HepG2 (cell line): ENCODE data around the gene LRRC10B. TPM values are rescaled to one million over a fixed set of nuclear protein-coding genes. Genes with fewer than 3 reads are reported as not detected.
A peak's percentile ranks its signal among the peaks of the same experiment; 100 is the strongest.

ENCODE experiments used
- ARNT2 ChIP-seq: sonication (generic); formaldehyde crosslinking; IDR thresholded peaks from 2 replicates; pipeline ENCODE4 v1.8.0; 2022; ENCODE audit warnings: mild to moderate bottlenecking, low read depth, missing genetic modification reagents, moderate library complexity
- ETS1 ChIP-seq: sonication (generic); formaldehyde crosslinking; IDR thresholded peaks from 2 replicates; pipeline ENCODE4 v1.4.0; 2020; ENCODE audit warnings: missing genetic modification reagents
- HDAC1 ChIP-seq: sonication (generic); formaldehyde crosslinking; IDR thresholded peaks from 2 replicates; pipeline ENCODE4 v1.5.1; 2020; ENCODE audit warnings: mild to moderate bottlenecking, missing genetic modification reagents
- HOXA9 ChIP-seq: sonication (generic); formaldehyde crosslinking; IDR thresholded peaks from 2 replicates; pipeline ENCODE4 v1.8.1; 2022; ENCODE audit warnings: missing genetic modification reagents, mild to moderate bottlenecking, moderate library complexity, borderline replicate concordance
- IRX3 ChIP-seq: sonication (generic); formaldehyde crosslinking; IDR thresholded peaks from 2 replicates; pipeline ENCODE4 v1.8.1; 2023; ENCODE audit warnings: mild to moderate bottlenecking, low read depth, missing genetic modification reagents, borderline replicate concordance
- MATR3 ChIP-seq: sonication (generic); formaldehyde crosslinking; IDR thresholded peaks from 2 replicates; pipeline ENCODE4 v1.4.0; 2020; ENCODE audit warnings: missing genetic modification reagents
- PAF1 ChIP-seq: IDR thresholded peaks from 2 replicates; pipeline ENCODE4 v1.6.1; 2016; ENCODE audit warnings: missing genetic modification reagents, missing compliant biosample characterization
- PHB2 ChIP-seq: fragments of 450-650 bp; IDR thresholded peaks from 2 replicates; pipeline ENCODE4 v1.6.1; 2018; ENCODE audit not compliant: partially characterized antibody
- PHF20 ChIP-seq: sonication (generic); formaldehyde crosslinking; IDR thresholded peaks from 2 replicates; pipeline ENCODE4 v1.5.0; 2020; ENCODE audit warnings: mild to moderate bottlenecking, missing genetic modification reagents
- SOX13 ChIP-seq, 3 experiments: fragments of 450-650 bp in 1 of 3; sonication (generic) in 1 of 3; formaldehyde crosslinking in 1 of 3; IDR thresholded peaks in 2 of 3; conservative IDR thresholded peaks in 1 of 3; 2 replicates each; pipeline versions ENCODE4 v1.5.0 to v1.6.1; 2016 to 2020; ENCODE audit warnings: antibody characterized with exemption in 1 of 3, mild to moderate bottlenecking in 1 of 3, missing compliant biosample characterization in 1 of 3, missing genetic modification reagents in 1 of 3, moderate library complexity in 1 of 3
- ZNF20 ChIP-seq: sonication (generic); formaldehyde crosslinking; IDR thresholded peaks from 2 replicates; pipeline ENCODE4 v1.4.0; 2020; ENCODE audit warnings: mild to moderate bottlenecking, moderate library complexity, missing genetic modification reagents
- ZNF333 ChIP-seq: sonication (generic); formaldehyde crosslinking; IDR thresholded peaks from 2 replicates; pipeline ENCODE4 v1.4.0; 2020; ENCODE audit warnings: mild to moderate bottlenecking, missing genetic modification reagents, borderline replicate concordance
- ZNF441 ChIP-seq: sonication (generic); formaldehyde crosslinking; IDR thresholded peaks from 2 replicates; pipeline ENCODE4 v1.7.0; 2021; ENCODE audit warnings: missing genetic modification reagents, borderline replicate concordance
- ZNF460 ChIP-seq: sonication (generic); formaldehyde crosslinking; IDR thresholded peaks from 2 replicates; pipeline ENCODE4 v1.5.1; 2020; ENCODE audit warnings: missing genetic modification reagents, mild to moderate bottlenecking, borderline replicate concordance
- ZNF780A ChIP-seq: sonication (generic); formaldehyde crosslinking; IDR thresholded peaks from 2 replicates; pipeline ENCODE4 v1.8.0; 2022; ENCODE audit warnings: mild to moderate bottlenecking, missing genetic modification reagents, moderate library complexity
- ZNF891 ChIP-seq: sonication (generic); formaldehyde crosslinking; IDR thresholded peaks from 2 replicates; pipeline ENCODE4 v1.5.0; 2020; ENCODE audit warnings: mild to moderate bottlenecking, missing genetic modification reagents
- polyA plus RNA-seq, 8 experiments: library from polyadenylated mRNA; depleted of rRNA in 3 of 8; stranded (reverse) in 7 of 8; unstranded in 1 of 8; fragments of >200 nt; fragmentation: Illumina TruSeq in 4 of 8; extraction: Trizol in 4 of 8; gene quantifications; 2 replicates each; pipeline versions ENCODE4 v1.2.1 to v1.2.3, GENCODE V29; 2011 to 2016; ENCODE audit warnings: low read depth in 4 of 8, missing spikeins in 1 of 8, mixed read lengths in 1 of 8; ENCODE audit not compliant: insufficient read depth in 1 of 8
- total RNA-seq, 5 experiments: library from RNA; depleted of rRNA; stranded (reverse); fragments of >200 nt; fragmentation: Illumina TruSeq; extraction: Trizol; gene quantifications; 2 replicates each; pipeline ENCODE4 v1.2.3, GENCODE V29; 2016; ENCODE audit warnings: low read depth in 1 of 5
- TF ChIP-seq, protein P1 (sequence below): sonication (generic); formaldehyde crosslinking; IDR thresholded peaks from 2 replicates; pipeline ENCODE4 v1.4.0; 2020; ENCODE audit warnings: missing genetic modification reagents
- TF ChIP-seq, protein P2 (sequence below): sonication (generic); formaldehyde crosslinking; IDR thresholded peaks from 2 replicates; pipeline ENCODE4 v1.9.0; 2021; ENCODE audit warnings: missing genetic modification reagents, borderline replicate concordance

LRRC10B gene
- total and polyA plus RNA-seq, 2 of the 13 experiments (the other 11 are each of a cell fraction or from before 2014, with no cell fraction given), result not detected

GRCh38 chr11:61509043-61510029, 787 bp downstream of the LRRC10B start (continued):
- TF ChIP-seq IRX3 (CRISPR knock-in tag), result peak; percentile 46; the same call in 1 of the 2 replicates
- TF ChIP-seq PHF20 (CRISPR knock-in tag), result no peak
- TF ChIP-seq ZNF891 (CRISPR knock-in tag), result no peak; the same call in 1 of the 2 replicates
- TF ChIP-seq ZNF333, result no peak
- no peak for TF ChIP-seq PAF1
- TF ChIP-seq, protein P1, sequence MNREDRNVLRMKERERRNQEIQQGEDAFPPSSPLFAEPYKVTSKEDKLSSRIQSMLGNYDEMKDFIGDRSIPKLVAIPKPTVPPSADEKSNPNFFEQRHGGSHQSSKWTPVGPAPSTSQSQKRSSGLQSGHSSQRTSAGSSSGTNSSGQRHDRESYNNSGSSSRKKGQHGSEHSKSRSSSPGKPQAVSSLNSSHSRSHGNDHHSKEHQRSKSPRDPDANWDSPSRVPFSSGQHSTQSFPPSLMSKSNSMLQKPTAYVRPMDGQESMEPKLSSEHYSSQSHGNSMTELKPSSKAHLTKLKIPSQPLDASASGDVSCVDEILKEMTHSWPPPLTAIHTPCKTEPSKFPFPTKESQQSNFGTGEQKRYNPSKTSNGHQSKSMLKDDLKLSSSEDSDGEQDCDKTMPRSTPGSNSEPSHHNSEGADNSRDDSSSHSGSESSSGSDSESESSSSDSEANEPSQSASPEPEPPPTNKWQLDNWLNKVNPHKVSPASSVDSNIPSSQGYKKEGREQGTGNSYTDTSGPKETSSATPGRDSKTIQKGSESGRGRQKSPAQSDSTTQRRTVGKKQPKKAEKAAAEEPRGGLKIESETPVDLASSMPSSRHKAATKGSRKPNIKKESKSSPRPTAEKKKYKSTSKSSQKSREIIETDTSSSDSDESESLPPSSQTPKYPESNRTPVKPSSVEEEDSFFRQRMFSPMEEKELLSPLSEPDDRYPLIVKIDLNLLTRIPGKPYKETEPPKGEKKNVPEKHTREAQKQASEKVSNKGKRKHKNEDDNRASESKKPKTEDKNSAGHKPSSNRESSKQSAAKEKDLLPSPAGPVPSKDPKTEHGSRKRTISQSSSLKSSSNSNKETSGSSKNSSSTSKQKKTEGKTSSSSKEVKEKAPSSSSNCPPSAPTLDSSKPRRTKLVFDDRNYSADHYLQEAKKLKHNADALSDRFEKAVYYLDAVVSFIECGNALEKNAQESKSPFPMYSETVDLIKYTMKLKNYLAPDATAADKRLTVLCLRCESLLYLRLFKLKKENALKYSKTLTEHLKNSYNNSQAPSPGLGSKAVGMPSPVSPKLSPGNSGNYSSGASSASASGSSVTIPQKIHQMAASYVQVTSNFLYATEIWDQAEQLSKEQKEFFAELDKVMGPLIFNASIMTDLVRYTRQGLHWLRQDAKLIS (CRISPR knock-in tag), result no peak
- no peak for TF ChIP-seq ZNF460 (CRISPR knock-in tag)
- no peak for TF ChIP-seq SOX13 (IDR thresholded peaks at IDR 0.05)
- no peak for TF ChIP-seq SOX13 (CRISPR knock-in tag; conservative IDR thresholded peaks at IDR 0.05 in 1 of 2, IDR thresholded peaks at IDR 0.05 in 1 of 2)
- no peak for TF ChIP-seq ETS1 (CRISPR knock-in tag)
- TF ChIP-seq ZNF441 (CRISPR knock-in tag), result peak; percentile 71; the same call in 1 of the 2 replicates
- no peak for TF ChIP-seq ZNF780A (CRISPR knock-in tag)
- TF ChIP-seq, protein P2, sequence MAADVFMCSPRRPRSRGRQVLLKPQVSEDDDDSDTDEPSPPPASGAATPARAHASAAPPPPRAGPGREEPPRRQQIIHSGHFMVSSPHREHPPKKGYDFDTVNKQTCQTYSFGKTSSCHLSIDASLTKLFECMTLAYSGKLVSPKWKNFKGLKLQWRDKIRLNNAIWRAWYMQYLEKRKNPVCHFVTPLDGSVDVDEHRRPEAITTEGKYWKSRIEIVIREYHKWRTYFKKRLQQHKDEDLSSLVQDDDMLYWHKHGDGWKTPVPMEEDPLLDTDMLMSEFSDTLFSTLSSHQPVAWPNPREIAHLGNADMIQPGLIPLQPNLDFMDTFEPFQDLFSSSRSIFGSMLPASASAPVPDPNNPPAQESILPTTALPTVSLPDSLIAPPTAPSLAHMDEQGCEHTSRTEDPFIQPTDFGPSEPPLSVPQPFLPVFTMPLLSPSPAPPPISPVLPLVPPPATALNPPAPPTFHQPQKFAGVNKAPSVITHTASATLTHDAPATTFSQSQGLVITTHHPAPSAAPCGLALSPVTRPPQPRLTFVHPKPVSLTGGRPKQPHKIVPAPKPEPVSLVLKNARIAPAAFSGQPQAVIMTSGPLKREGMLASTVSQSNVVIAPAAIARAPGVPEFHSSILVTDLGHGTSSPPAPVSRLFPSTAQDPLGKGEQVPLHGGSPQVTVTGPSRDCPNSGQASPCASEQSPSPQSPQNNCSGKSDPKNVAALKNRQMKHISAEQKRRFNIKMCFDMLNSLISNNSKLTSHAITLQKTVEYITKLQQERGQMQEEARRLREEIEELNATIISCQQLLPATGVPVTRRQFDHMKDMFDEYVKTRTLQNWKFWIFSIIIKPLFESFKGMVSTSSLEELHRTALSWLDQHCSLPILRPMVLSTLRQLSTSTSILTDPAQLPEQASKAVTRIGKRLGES (CRISPR knock-in tag), result no peak
- no peak for TF ChIP-seq ZNF20 (CRISPR knock-in tag)
- TF ChIP-seq HDAC1, result peak; percentile 29; the same call in 1 of the 2 replicates
- no peak for TF ChIP-seq MATR3
- peak; percentile 88 for TF ChIP-seq ARNT2 (CRISPR knock-in tag)
- no peak for TF ChIP-seq PHB2
- TF ChIP-seq HOXA9 (CRISPR knock-in tag), result no peak
